ENCODE measurements around the gene ASMT. TPM values are rescaled to one million over a fixed set of nuclear protein-coding genes. Genes with fewer than 3 reads are reported as not detected.

ASMT gene
- total RNA-seq, 1 experiment from 2014 or later: not detected

- Mint-ChIP-seq H3K27me3 (ENCODE audit: unreplicated experiment) (no peaks in the 10 kb centered on the region), H3K27ac (ENCODE audit: unreplicated experiment) (no peak overlapping the region), H3K9me3 (ENCODE audit: low read depth, unreplicated experiment) (no peaks in the 10 kb centered on the region), H3K36me3 (ENCODE audit: insufficient read depth, unreplicated experiment) (peaks cover 61% of the 10 kb centered on the region), H3K4me1 (ENCODE audit: low read depth, unreplicated experiment) (no peaks in the 10 kb centered on the region), H3K4me3 (ENCODE audit: low read depth, unreplicated experiment) (no peak overlapping the region)
- DNase-seq: no peak
- TF ChIP-seq CTCF (IDR thresholded peaks at IDR 0.05; ENCODE audit: unreplicated experiment): no peak
- CTCF ChIA-PET: no interaction called here
- no TSS peak for BruUV-seq (replicated peaks)
- intact Hi-C loops (cut with micrococcal nuclease; ENCODE audit: unreplicated experiment): no loop called here
These were observed 17.4 kb upstream of the ASMT start for GRCh38 chrX:1597345-1598020.

DNA sequence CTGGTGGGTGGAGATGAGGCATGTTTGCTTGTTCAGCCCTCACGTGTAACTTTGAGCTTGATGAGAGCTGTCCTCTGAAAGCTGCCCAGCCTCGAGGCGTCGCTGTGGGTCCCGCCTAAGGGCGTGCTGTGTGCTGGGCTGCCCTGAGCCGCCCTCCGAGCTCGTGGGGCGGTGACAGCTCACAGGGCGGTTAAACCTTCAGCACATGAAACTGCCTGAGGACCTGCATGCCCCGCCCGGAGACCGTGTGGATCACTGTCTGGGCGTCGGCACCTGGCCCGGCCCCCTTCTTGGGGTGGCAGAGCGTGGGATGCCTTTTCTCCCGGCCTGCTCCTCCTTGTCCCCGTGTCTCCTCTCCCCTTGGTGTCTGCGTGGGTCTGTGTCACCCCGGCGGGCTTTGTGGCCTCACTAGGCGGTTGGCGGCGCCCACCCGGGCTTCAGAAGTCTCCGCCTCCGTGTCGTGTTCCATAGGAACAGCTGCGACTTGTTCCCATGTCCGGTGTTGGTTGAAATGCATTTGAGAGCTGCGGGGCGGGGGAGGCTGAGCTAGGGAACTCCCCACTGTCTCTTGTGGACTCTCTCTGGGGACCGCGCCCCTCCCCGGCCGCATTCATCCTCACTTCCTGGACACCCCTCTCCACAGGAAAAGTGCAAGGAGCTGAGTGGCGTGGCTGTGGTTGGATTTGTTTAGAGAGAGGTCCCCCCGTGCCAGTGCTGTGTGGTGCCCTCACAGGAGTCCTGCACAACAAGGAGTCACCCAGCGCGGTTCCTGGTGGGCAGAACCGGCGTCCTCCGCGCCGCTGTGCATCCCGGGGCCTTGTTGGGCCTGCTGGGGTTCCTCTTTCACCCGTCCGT, 16.6 kb upstream of the ASMT start:
- peaks cover 61% of the 10 kb centered on the region for H3K36me3 Mint-ChIP-seq (ENCODE audit: insufficient read depth, unreplicated experiment)
- H3K4me1 Mint-ChIP-seq (ENCODE audit: low read depth, unreplicated experiment): no peaks in the 10 kb centered on the region
- no peak overlapping the region for H3K4me3 Mint-ChIP-seq (ENCODE audit: low read depth, unreplicated experiment)
- H3K27ac Mint-ChIP-seq (ENCODE audit: unreplicated experiment): no peak overlapping the region
- no peak for DNase-seq
- no TSS peak for BruUV-seq (replicated peaks)
- H3K9me3 Mint-ChIP-seq (ENCODE audit: low read depth, unreplicated experiment): no peaks in the 10 kb centered on the region
- intact Hi-C loops (cut with micrococcal nuclease; ENCODE audit: unreplicated experiment): no loop called here
- no peaks in the 10 kb centered on the region for H3K27me3 Mint-ChIP-seq (ENCODE audit: unreplicated experiment)
- no peak for TF ChIP-seq CTCF (IDR thresholded peaks at IDR 0.05; ENCODE audit: unreplicated experiment)
- CTCF ChIA-PET: no interaction called here

DNA sequence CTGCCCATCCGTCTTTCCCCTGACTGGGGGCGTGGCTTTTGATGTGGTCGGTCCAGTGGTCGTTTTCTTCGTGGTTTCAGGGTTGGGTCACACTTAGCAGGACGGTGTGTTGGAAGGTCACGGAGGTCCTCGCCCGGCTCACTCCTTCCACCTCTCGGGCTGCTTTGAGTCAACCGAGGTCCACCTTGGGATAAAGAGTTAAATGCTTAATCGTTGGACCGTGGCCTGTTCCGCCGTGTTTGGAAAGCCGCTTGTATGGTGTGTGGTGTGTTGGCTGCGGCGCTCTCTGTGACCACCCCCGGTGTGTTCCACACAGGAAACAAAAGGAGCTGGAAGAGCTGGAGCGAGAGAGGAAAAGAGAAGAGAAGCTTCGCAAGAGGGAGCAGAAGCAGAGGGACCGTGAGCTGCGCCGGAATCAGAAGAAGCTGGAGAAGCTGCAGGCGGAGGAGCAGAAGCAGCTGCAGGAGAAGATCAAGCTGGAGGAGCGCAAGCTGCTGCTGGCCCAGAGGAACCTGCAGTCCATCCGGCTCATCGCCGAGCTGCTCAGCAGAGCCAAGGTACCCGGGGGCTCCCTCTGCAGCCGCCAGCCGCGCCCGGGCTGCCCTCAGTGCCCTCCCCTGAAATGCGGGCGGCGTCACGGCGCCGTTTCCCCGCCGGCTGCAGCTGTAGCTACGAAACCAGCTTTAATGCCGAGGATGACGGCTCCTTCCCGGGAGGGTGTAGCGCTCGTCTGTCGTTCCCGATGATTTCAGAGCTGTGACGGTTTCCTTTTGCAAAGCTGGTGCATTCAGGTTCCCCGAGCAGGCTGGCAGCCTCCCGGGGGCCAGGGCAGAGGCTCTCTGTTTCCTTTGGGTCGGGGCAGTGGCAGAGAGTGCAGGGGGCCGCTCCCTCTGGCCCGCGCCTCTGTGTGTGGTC, 15.7 kb upstream of the ASMT start:
- Mint-ChIP-seq H3K9me3 (ENCODE audit: low read depth, unreplicated experiment) (no peaks in the 10 kb centered on the region), H3K27me3 (ENCODE audit: unreplicated experiment) (no peaks in the 10 kb centered on the region), H3K27ac (ENCODE audit: unreplicated experiment) (no peak overlapping the region), H3K4me1 (ENCODE audit: low read depth, unreplicated experiment) (no peaks in the 10 kb centered on the region), H3K36me3 (ENCODE audit: insufficient read depth, unreplicated experiment) (peaks cover 52% of the 10 kb centered on the region), H3K4me3 (ENCODE audit: low read depth, unreplicated experiment) (no peak overlapping the region)
- DNase-seq: no peak
- no peak for TF ChIP-seq CTCF (IDR thresholded peaks at IDR 0.05; ENCODE audit: unreplicated experiment)
- no TSS peak for BruUV-seq (replicated peaks)
- CTCF ChIA-PET: no interaction called here
- intact Hi-C loops (cut with micrococcal nuclease; ENCODE audit: unreplicated experiment): no loop called here

GRCh38 chrX:1599791-1600405, 15.0 kb upstream of the ASMT start:
- Mint-ChIP-seq H3K4me3 (ENCODE audit: low read depth, unreplicated experiment) (no peak overlapping the region), H3K27ac (ENCODE audit: unreplicated experiment) (no peak overlapping the region), H3K4me1 (ENCODE audit: low read depth, unreplicated experiment) (no peaks in the 10 kb centered on the region), H3K9me3 (ENCODE audit: low read depth, unreplicated experiment) (no peaks in the 10 kb centered on the region), H3K27me3 (ENCODE audit: unreplicated experiment) (no peaks in the 10 kb centered on the region), H3K36me3 (ENCODE audit: insufficient read depth, unreplicated experiment) (peaks cover 45% of the 10 kb centered on the region)
- intact Hi-C loops (cut with micrococcal nuclease; ENCODE audit: unreplicated experiment): no loop called here
- BruUV-seq (replicated peaks): no TSS peak
- CTCF ChIA-PET: no interaction called here
- no peak for TF ChIP-seq CTCF (IDR thresholded peaks at IDR 0.05; ENCODE audit: unreplicated experiment)
- no peak for DNase-seq

All from Calu3 (cell line).